GM18498 (cell line): ENCODE results near the gene RNF125.
"Not testable (repeated sequence)": the region's sequence is repeated elsewhere in the genome, so short reads cannot be mapped to it uniquely, and the experiment has no call there.

Source experiments
- ATAC-seq: cut with Tn5 transposase; IDR thresholded peaks from one replicate; pipeline ENCODE4 v1.9.1; 2021; ENCODE audit warnings: mild to moderate bottlenecking, moderate library complexity; ENCODE audit not compliant: unreplicated experiment

RNF125 gene

DNA sequence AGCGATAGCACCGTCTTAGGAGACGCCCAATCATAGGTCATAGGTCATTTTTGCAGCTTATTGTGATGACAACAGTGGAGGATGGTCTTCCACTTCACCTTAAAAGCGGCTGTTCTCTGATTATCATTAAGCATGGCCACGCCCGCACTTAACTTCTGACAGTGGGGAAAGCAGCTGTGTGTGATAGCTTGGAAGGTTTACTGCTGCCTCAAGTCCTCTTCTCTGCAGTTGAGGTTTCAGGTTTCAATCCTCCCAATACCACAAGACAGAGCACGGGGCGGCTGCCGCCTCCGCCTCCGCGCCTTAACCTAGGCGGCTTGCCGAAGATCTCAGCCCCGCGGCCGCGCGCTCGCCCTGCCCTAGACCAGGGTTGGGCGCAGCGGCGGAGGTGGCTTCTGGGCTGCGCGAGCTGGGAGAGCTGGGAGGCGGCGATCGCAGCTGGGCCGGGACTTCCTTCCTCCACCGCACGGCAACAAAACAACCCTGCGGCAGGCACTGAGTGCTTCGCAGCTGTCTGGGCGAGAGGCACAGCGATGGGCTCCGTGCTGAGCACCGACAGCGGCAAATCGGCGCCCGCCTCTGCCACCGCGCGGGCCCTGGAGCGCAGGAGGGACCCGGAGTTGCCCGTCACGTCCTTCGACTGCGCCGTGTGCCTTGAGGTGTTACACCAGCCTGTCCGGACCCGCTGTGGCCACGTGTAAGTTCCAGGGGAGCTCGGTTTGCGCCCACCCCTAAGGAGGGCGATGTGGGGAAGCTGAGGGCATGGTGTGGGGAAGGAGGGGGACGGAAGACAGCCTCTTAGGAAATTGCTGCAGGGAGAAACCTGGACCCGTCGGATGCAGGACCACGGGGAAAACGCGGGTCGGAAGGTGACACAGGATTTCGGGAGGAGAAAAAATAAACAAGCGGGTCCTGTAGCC is at the start of gene RNF125:
TSS of gene RNF125 (plus strand) at position 495 of the 920 bp plus-strand sequence. CDS start at position 534, 39 bp downstream.
- ATAC-seq = peak; percentile 92

DNA sequence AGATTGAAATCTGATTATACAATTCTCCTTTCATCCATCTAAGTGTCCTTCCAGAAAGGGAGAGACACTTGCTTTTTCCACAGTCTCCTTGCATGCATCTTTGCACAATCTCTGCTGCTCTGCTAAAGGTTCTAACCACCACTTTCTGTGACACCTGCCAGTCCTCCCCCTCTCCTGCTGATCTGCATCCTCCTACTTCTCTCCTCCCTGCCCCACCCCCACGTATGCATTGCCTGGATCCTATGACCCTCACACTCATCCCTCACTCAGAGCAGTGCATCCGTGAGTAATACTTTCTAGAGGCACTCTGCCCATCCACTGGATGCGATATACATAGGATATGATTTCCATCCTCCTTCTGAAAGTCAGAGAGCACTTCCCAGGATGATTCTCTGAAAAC is 48.0 kb upstream of the RNF125 start:
- no peak for ATAC-seq

DNA sequence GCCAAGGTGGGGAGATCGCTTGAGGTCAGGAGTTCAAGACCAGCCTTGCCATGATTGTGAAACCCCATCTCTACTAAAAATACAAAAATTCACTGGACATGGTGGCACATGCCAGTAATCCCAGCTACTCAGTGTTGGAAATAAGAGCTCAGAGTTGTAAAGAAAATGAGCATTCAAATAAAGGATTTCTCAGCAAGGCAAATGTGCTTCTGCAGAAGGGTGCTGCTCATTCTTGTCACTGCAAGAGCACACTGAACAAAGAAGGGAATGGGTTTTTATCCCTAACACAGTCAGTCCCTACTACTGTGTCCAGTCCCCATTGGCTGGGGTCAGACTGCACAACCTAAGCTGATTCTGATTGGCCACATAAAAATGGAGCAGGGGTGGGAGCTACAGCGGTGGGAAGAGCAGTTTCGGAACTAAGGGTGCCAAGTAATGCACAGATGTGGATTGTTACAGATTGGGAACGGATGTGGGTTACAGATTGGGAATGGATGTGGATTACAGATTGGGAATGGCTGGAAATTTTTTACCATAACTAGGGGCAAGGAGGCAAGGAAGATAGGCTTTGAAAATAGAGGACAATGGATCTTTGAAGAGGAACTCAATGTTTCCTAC is 44.6 kb upstream of the RNF125 start:
- ATAC-seq = no peak

DNA sequence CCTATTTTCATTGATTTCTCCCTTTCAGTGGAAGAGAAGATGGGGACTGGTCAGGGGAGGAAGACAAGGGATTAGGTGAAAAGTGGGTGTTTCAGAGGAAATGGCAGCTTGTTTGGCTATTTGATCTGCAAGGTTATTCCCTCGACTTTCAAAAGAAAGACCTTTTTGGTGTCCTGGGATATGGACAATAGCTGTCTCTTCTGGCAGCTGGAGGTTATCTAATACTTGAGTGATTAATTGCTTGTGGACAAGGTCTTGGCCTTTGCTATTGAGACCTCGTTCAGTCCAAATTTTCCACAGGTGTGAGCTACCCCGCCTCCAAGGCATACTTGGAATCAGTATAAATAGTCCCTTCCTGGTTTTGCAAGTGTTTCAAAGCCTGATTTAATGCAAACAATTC is 42.4 kb upstream of the RNF125 start:
- ATAC-seq = no peak

DNA sequence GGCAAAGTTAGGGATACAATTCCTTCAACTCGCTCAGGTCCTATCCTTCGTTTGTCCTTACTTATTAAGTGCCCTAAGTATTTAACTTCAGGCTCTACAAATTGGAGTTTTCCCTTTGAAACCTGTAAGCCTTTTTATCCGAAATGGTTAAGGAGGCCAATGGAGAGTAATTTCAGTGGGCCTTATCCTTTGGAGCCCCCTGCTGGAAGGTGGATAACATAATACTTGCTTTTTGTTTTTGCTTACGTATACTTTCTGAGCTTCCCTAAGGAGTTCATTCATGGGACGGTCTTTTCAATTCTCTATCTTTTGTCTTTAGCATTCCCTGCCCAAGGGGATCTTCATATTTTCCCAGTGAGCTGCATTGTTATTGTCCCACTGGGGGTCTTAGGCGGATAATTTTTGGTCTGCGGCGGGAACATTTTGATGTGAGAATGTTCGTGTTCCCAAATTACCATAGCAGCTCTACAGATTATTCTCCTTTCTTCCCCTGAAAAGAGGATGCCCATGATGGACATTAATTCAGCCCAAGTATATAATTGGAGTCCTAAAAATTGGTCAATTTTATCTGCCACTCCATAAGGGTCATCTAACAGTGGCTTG is 41.3 kb upstream of the RNF125 start:
- ATAC-seq = no peak

DNA sequence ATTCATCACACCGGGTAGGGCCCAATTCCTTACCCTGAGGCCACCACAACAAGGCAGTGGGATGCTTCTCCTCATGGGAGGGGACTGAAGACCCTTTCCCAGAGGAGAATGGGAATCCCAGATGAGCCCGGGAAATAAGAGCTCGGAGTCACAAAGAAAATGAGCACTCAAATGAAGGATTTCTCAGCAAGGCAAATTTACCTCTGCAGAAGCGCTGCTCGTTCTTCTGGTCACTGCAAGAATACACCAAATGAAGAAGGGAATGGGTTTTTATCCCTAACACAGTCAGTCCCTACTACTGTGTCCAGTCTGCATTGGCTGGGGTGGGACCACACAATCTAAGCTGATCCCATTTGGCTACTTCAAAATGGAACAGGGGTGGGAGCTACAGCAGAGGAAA is 40.0 kb upstream of the RNF125 start:
- no peak for ATAC-seq

DNA sequence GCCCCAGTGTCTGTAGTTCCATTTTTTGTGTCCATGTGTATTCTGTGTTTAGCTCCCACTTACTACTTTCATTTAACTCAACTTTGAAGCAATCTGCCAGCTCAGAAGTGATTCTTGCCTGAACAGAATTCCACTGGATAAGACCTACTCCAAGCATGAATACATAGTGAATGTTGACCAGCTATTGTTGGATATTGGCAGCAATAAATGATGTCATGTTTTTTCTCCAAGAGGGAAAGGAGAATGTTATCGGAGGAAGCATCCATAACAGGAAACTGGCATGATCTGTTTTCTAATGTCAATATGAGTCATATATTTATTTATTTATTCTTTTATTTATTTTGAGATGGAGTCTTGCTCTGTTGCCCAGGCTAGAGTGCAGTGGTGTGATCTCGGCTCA is 38.9 kb upstream of the RNF125 start:
- no peak for ATAC-seq

DNA sequence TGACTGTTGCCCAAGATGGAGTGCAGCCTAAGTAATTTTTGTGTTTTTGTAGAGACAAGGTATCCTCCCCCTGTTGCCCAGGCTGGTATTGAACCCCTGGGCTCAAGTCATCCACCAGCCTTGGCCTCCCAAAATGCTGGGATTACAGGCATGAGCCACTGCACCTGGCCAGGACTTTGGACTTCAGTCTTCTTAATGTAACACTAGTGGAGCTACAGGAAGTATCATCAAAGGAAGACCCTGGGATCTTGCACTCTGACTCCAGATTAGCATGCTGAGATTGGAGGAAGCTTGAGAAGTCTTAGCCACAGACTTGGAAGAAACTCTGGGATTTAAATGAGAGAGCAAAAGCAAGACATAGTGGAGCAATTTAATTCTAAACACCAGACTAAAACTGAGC is 37.8 kb upstream of the RNF125 start:
- ATAC-seq = no peak

DNA sequence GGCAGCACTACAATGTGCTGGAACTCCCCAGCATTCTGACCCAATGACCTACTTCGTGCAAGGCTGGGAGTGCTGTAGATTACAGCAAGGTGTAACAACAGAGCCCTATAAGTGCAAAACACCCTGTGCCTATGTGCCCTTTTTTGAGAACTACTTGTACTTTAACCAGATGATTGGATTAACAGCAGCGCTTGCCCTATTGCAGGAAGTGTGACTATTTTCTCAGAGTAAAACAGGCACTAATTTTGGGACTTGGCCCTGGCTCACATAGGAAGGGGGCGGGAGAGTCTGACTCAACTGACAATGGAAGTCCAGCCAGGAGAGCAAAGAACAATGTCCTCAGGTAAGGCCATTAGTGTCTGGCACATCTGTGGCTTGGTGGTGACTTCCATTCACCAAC is 35.6 kb upstream of the RNF125 start:
- ATAC-seq = no peak

DNA sequence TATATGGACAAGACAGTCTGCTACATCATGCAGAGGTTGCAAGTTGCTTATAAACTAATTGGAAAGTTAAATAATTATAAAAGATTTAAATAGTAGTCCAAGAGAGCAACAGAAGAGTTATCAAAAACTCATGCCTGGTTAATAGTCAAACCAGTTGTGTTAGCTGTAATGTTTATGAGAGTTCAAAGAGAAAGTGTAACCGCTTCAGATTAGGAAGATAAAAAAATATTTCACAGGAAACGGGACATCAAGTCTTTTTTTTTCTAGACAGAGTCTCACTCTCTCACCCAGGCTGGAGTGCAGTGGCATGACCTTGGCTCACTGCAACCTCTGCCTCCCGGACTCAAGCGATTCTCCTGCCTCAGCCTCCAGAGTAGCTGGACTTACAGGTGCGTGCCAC is 34.6 kb upstream of the RNF125 start:
- no peak for ATAC-seq

DNA sequence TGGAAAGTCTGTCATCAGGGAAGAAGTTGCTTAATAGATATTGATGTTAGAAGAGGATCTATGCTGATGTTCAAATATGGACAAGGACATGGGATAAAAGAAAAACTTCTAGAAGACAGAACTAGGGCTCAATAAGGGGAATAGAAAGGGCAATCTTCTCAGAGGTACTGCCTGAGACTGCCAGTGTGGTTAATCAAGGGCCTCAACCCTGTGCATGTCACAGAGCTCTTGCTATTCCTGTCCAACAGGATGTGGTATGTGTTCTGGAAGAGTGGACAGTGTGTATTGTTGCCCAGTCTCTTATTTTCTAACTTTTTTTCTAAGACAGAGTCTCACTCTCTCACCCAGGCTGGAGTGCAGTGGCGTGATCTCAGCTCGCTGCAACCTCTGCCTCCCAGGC is 27.8 kb upstream of the RNF125 start:
- peak; percentile 99 for ATAC-seq

DNA sequence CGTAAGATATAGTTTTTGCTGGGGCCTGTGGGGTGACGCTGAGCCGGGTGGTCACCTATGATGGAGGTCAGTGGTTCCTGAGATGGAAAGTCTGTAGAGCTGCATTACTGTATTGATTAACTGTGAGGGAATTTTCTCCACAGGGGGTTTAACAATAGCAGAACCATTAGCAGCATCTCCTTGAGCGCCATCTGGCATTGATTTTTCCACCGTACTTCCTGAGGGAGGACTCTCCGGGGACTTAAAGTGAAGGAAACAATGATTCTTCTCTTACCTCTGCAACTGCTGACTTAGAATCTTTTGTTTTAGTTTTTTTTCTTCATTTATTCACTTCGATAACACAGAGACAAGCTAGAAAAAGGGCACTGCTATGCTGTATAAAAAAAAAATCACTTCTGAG is 22.6 kb upstream of the RNF125 start:
- no peak for ATAC-seq

DNA sequence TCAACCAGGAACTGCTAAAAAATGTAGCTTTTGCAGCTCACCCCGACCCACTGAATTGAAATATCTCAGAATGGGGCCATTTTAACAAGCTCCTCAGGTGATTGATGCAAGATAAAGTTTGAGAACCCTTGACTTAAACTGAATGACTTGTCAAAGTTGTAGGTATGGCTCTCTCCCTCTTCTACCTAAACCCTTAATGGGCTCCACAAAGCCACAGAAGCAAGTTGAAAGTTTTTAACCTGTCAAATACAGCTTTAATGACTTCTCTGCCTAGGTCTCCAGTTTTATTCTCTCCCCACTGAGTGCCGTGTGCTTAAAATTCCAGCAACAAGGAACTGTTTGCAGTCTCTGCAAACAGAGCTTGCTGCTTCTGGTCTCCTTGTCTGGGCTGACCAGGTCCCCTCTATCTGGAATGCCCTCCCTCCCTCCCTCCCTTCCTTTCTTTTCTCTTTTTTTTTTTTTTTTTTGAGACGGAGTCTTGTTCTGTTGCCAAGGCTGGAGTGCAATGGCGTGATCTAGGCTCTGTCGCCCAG is 19.7 kb upstream of the RNF125 start:
- ATAC-seq = no peak

DNA sequence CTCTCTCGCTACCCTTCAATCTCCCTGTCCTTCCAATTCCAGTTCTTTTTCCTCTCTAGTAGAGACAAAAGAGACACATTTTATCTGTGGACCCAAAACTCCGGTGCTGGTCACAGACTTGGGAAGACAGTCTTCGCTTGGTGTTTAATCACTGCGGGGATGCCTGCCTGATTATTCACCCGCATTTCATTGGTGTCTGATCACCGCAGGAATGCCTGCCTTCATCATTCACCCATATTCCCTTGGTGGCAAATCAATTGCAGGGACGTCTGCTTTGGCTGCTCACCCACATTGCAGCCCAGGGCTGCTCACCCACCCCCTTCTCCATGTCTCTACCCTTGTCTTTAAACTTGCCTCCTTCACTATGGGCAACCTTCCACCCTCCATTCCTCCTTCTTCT is 17.5 kb upstream of the RNF125 start:
- ATAC-seq = not testable (repeated sequence)

DNA sequence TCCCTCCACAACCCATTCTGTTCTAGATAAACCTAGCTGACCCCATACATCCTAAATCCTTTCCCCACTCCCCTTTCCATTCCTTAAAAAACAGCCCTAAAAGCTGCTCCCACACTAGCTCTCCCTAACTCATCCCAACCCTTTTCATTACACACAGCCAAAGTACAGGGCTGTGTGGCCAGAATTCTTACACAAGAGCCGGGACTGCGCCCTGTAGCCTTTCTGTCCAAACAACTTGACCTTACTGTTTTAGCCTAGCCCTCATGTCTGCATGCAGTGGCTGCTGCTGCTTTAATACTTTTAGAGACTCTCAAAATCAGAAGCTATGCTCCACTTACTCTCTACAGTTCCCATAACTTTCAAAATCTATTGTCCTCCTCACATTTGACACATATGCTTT is 14.8 kb upstream of the RNF125 start:
- not testable (repeated sequence) for ATAC-seq

DNA sequence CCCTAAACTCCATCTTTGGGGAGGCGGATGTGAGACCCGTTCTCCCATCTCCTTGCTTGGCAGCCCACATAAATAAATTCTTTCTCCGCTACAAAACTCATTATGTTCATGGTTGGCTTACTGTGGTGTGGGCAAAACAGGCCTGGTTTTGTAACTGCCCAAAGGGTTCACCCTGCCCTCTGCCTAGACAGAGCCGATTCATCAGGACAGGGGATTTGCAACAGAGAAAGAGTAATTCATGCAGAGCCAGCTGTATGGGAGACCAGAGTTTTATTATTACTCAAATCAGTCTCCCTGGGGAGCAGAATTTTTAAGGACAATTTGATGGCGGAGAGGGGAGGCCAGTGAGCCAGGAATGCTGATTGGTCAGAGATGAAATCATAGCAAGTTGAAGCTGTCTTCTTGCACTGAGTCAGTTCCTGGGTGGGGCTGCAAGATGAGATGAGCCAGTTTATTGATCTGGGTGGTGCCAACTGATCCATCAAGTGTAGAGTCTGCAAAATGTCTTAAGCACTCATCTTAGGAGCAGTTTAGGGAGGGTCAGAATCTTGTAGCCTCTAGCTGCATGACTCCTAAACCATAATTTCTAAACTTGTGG is 8.4 kb upstream of the RNF125 start:
- no peak for ATAC-seq

DNA sequence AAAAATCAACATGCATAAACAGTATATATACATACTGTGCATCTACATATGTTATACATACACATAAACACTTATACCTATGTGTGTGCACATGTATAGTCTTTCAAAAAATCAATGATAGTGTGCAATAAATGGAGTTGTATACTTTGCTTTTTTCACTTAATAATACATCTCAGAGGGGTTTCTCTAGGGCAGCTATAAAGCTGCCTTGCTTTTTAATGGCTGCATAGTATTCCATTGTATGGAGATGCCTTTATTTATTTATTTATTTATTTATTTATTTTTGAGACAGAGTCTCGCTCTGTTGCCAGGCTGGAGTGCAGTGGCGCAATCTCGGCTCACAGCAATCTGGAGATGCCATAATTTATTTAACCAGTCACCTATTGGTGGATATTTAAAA is 7.4 kb upstream of the RNF125 start:
- ATAC-seq = no peak

DNA sequence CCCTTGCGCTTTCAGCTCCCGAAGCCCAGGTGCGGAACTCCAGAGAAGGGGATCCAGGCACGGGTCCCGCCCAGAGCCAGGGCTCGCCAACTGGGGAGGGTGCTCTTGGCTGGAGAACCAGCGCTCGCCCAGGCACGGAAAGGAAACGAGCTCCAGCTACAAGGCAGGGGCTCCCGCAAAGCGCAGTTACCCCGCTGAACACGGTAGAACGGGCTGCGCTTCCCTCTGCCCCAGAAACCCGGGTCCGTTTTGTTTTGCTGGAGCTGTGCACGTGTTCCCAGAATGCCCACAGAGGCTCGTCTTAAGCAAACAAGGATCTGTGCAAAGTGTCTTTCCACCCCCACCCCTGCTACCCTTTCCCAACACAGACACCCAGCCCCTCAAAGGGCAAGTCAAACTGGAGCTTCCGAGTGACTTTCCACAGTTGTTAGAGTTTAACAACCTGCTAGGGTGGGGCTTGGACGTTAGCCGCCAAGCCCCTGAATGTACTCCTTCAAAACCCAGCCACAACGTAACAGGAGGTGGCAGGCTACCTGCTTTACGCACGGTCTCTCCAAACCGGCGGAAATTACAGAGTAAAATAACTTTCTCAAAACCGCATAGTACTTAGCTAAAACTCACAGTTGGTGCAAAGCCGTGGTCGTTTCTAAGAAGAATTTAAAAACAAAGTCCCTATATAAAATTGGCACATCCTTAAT is 775 bp downstream of the RNF125 start:
- peak; percentile 21 for ATAC-seq

DNA sequence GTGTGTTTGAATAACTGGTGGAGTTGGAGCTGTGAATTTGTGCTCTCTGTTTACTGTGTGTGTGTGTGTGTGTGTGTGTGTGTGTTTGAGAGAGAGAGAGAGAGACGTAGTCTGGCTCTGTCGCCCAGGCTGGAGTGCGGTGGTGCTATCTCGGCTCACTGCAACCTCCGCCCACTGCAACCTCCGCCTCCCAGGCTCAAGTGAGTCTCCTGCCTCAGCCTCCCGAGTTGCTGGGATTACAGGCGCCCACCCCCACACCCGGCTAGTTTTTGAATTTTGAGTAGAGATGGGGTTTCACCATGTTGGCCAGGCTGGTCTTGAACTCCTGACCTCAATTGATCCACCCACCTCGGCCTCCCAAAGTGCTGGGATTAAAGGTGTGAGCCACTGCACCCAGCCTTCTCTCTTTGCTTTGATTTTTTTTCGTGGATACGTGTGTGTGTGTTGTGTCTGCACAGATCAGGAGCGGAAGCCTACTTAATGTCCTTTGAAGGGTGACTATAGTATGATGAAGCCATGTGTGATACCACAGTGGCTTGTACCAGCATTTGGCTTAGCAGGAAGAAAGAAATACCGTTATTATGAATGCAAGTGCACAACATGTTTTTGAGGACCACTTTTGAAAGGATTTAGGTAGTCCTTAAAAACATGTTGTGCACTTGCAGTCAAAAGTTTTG is 1.5 kb downstream of the RNF125 start:
- ATAC-seq = not testable (repeated sequence)
